GM12878 (cell line): ENCODE measurements around the gene SLC4A8. TPM values are rescaled to one million over a fixed set of nuclear protein-coding genes. Genes with fewer than 3 reads are reported as not detected.

ENCODE experiments used
- ATAC-seq: fragments of 200-7000 bp; cut with Tn5 transposase; 3 replicates; pipeline ENCODE4 v1.9.1; 2020; ENCODE audit warnings: mild to moderate bottlenecking, moderate library complexity
- BruUV-seq: library from RNA; stranded (reverse); fragments of 400-500 nt; replicated peaks from 2 replicates; lab custom pipeline; 2021; lab: Mats Ljungman, UMichigan
- CTCF ChIA-PET: fragments of 300-600 bp; sonication (Branson Sonifier 250); formaldehyde crosslinking; extraction: SDS; loops from one replicate; lab custom pipeline; 2021; ENCODE audit warnings: inconsistent platforms; lab: Yijun Ruan, JAX
- POLR2A ChIA-PET: fragments of 350-600 bp; formaldehyde crosslinking; extraction: SDS; loops from one replicate; lab custom pipeline; 2021; ENCODE audit warnings: inconsistent platforms; lab: Charles Lee
- RAD21 ChIA-PET: fragments of 300-600 bp; sonication (Branson Sonifier 250); formaldehyde crosslinking; loops from one replicate; lab custom pipeline; 2023; ENCODE audit warnings: antibody characterized with exemption; ENCODE audit not compliant: unreplicated experiment; lab: Charles Lee
- SMC1A ChIA-PET: fragments of 300-600 bp; sonication (Branson Sonifier 250); formaldehyde crosslinking; loops from one replicate; lab custom pipeline; 2023; ENCODE audit not compliant: unreplicated experiment, uncharacterized antibody; lab: Charles Lee
- DNase-seq: peaks from one replicate; pipeline ENCODE4 v3.0.0-alpha.2; 2011; ENCODE audit warnings: low read depth, low spot score
- FAIRE-seq: peaks from 3 replicates; lab custom pipeline; 2011; peaks lifted over from hg19 to GRCh38; lab: Jason Lieb, UNC
- H2AFZ ChIP-seq: 2 replicates; pipeline ENCODE4 v1.6.0; 2011; ENCODE audit warnings: low read depth, low read length, control low read depth; ENCODE audit not compliant: control insufficient read depth
- H3K27ac ChIP-seq: 2 replicates; pipeline ENCODE4 v1.5.1; 2011; ENCODE audit warnings: control low read depth; ENCODE audit not compliant: control insufficient read depth, insufficient read depth
- H3K27me3 ChIP-seq, 2 experiments: replicated peaks in 1 of 2; 2 replicates each; pipeline versions ENCODE4 v1.6.0 to v1.6.1; 2011; ENCODE audit warnings: low read length in 1 of 2; ENCODE audit not compliant: control insufficient read depth in 2 of 2, insufficient read depth in 2 of 2
- H3K36me3 ChIP-seq, 2 experiments: 2 replicates each; pipeline ENCODE4 v1.5.1; 2011; ENCODE audit warnings: low read length in 1 of 2; ENCODE audit not compliant: control insufficient read depth in 2 of 2, insufficient read depth in 2 of 2
- H3K4me1 ChIP-seq: 2 replicates; pipeline ENCODE4 v1.6.1; 2011; ENCODE audit warnings: mild to moderate bottlenecking, low read length, moderate library complexity, mixed read lengths; ENCODE audit not compliant: control insufficient read depth, insufficient read depth
- H3K4me2 ChIP-seq: 2 replicates; pipeline ENCODE4 v1.6.0; 2011; ENCODE audit warnings: control low read depth; ENCODE audit not compliant: control insufficient read depth, insufficient read depth
- H3K4me3 ChIP-seq: fragments of 200-600 bp; sonication (generic); 2 replicates; pipeline ENCODE4 v1.5.1; 2016
- H3K79me2 ChIP-seq: 2 replicates; pipeline ENCODE4 v1.6.0; 2011; ENCODE audit warnings: low read length; ENCODE audit not compliant: control insufficient read depth, insufficient read depth
- H3K9ac ChIP-seq: 2 replicates; pipeline ENCODE4 v1.8.0; 2011; ENCODE audit warnings: low read length, control low read depth, mixed read lengths; ENCODE audit not compliant: control insufficient read depth, insufficient read depth
- H3K9me3 ChIP-seq: replicated peaks from 3 replicates; pipeline ENCODE4 v1.5.1; 2011; ENCODE audit warnings: mild to moderate bottlenecking, low read length; ENCODE audit not compliant: control insufficient read depth, insufficient read depth
- H4K20me1 ChIP-seq: 2 replicates; pipeline ENCODE4 v1.6.0; 2011; ENCODE audit not compliant: control insufficient read depth, insufficient read depth
- CTCF ChIP-seq, 3 experiments: IDR thresholded peaks in 2 of 3; conservative IDR thresholded peaks in 1 of 3; 2 replicates each; pipeline ENCODE4 v1.5.1; 2011; ENCODE audit warnings: low read depth in 3 of 3, low read length in 3 of 3, mild to moderate bottlenecking in 3 of 3, control low read depth in 2 of 3, moderate library complexity in 2 of 3, inconsistent platforms in 1 of 3, mixed read lengths in 1 of 3; ENCODE audit not compliant: control insufficient read depth in 2 of 3, insufficient read depth in 1 of 3; ENCODE audit errors: extremely low read depth in 1 of 3
- FOXM1 ChIP-seq: IDR thresholded peaks from 2 replicates; pipeline ENCODE4 v1.6.1; 2012; ENCODE audit warnings: low read depth, mild to moderate bottlenecking, inconsistent platforms, low read length, moderate library complexity
- GABPA ChIP-seq: IDR thresholded peaks from 2 replicates; pipeline ENCODE4 v1.6.1; 2014; ENCODE audit warnings: antibody characterized with exemption, low read depth, mild to moderate bottlenecking, inconsistent platforms
- JUND ChIP-seq: IDR thresholded peaks from 2 replicates; pipeline ENCODE4 v1.6.1; 2012; ENCODE audit warnings: low read depth, mild to moderate bottlenecking, low read length, improper control_type of control experiment, moderate library complexity
- RAD21 ChIP-seq: IDR thresholded peaks from 2 replicates; pipeline ENCODE4 v1.6.1; 2011; ENCODE audit warnings: mild to moderate bottlenecking, low read depth, low read length, moderate library complexity; ENCODE audit not compliant: insufficient read depth
- SMAD1 ChIP-seq: fragments of 450-650 bp; IDR thresholded peaks from 2 replicates; pipeline ENCODE4 v1.6.1; 2018; ENCODE audit warnings: mild to moderate bottlenecking, low read depth; ENCODE audit not compliant: partially characterized antibody
- SMC3 ChIP-seq: IDR thresholded peaks from 2 replicates; pipeline ENCODE4 v1.6.1; 2011; ENCODE audit warnings: low read length, improper control_type of control experiment, borderline replicate concordance
- TCF12 ChIP-seq: IDR thresholded peaks from 2 replicates; pipeline ENCODE4 v1.6.1; 2011; ENCODE audit warnings: low read depth, mild to moderate bottlenecking, low read length
- YY1 ChIP-seq: IDR thresholded peaks from 2 replicates; pipeline ENCODE4 v1.6.1; 2011; ENCODE audit warnings: low read depth, mild to moderate bottlenecking, low read length
- WGBS: methylation state at CpG from one replicate; pipeline ENCODE4 v1.1.6; 2016; ENCODE audit warnings: low lambda C conversion rate; ENCODE audit not compliant: insufficient replicate concordance, insufficient coverage; ENCODE audit errors: missing lambda C conversion rate; 5-methylcytosine and 5-hydroxymethylcytosine counted together
- in situ Hi-C: fragments of 300-500 bp; cut with MboI; formaldehyde crosslinking; loops from 9 replicates; pipeline ENCODE4 v1.14.3; 2018; ENCODE audit warnings: mixed read lengths
- intact Hi-C: fragments of 100-400 bp; cut with micrococcal nuclease; formaldehyde crosslinking; loops from one replicate; pipeline ENCODE4 v1.14.2; 2022; ENCODE audit not compliant: unreplicated experiment
- polyA plus RNA-seq, 11 experiments: library from polyadenylated mRNA; depleted of rRNA in 4 of 11; unstranded in 6 of 11; stranded (reverse) in 5 of 11; fragments of >200 nt; fragmentation: Nextera tagmentation in 4 of 11; fragmentation: Illumina TruSeq in 1 of 11; extraction: Ambion mirVana in 4 of 11; extraction: Trizol in 1 of 11; gene quantifications; 1 replicate in 1 of 11; 2 replicates in 10 of 11; pipeline versions ENCODE4 v1.2.1 to v1.2.3, GENCODE V29; 2011 to 2016; ENCODE audit warnings: inconsistent platforms in 2 of 11, missing spikeins in 2 of 11, low read depth in 1 of 11
- total RNA-seq, 4 experiments: library from RNA; depleted of rRNA in 3 of 4; stranded (reverse); fragments of >200 nt in 3 of 4; fragmentation: Illumina TruSeq in 1 of 4; extraction: Trizol in 1 of 4; gene quantifications; 2 replicates each; pipeline versions ENCODE4 v1.2.1 to v1.2.3, GENCODE V29; 2013 to 2021

Gene SLC4A8
- total and polyA plus RNA-seq, 10 of the 15 experiments (the other 5 are each of a cell fraction or from before 2014, with no cell fraction given), result 1.4 to 7.7 (median 3.7) TPM

GRCh38 chr12:51531978-51532497, 107.4 kb downstream of the SLC4A8 start:
- no peaks in the 10 kb centered on the region for H4K20me1 ChIP-seq
- under 1% methylated on average over 11 of the region's 11 CpGs for WGBS
- ChIA-PET RAD21 (interaction anchor here (0.6 to 4.8 kb wide), 10 partner anchors 9 to 197 kb away, joined by 3 to 52 read pairs (median 3); no protein-coding TSS in a partner anchor), SMC1A (interaction anchor here (0.6 to 4.6 kb wide), 10 partner anchors 10 to 303 kb away, joined by 3 to 57 read pairs (median 4); partner anchors contain the start of gene SLC4A8), POLR2A (no interaction called here), CTCF (interaction anchor here (0.6 to 5.1 kb wide), 20 partner anchors 9 to 767 kb away, joined by 3 to 183 read pairs (median 4); partner anchors contain the start of gene SLC4A8)
- in situ Hi-C loops, result no loop called here
- no peak overlapping the region for H3K27ac ChIP-seq
- TF ChIP-seq JUND (no peak), SMAD1 (no peak), YY1 (peak; percentile 61; the same call in 1 of the 2 replicates), SMC3 (peak; percentile 93), CTCF (IDR thresholded peaks at IDR 0.05 in 2 of 3, conservative IDR thresholded peaks at IDR 0.05 in 1 of 3; ENCODE audit: control insufficient read depth in 2 of 3, extremely low read depth in 1 of 3, insufficient read depth in 1 of 3, low read depth in 3 of 3, low read length in 3 of 3) (peak; percentile 88 to 94 (median 93); a peak in 5 of 6 replicates), FOXM1 (peak; percentile 40; the same call in 1 of the 2 replicates), RAD21 (peak; percentile 99), GABPA (no peak), TCF12 (0 out of 2 replicates have a peak, but pooled peaks have one; percentile 1)
- no peaks in the 10 kb centered on the region for H3K9me3 ChIP-seq
- peaks cover 0 to 2% of the 10 kb centered on the region in 2 experiments; a peak in 1 of 4 replicates for H3K27me3 ChIP-seq
- H3K9ac ChIP-seq, result no peak overlapping the region
- no peaks in the 10 kb centered on the region for H3K79me2 ChIP-seq
- DNase-seq (peak; percentile 24), FAIRE-seq (peak; percentile 96), ATAC-seq (peak; percentile 98)
- peak overlapping the region; percentile 30 for H2AFZ ChIP-seq
- intact Hi-C loops, result loop anchor here (1.0 to 10.0 kb wide), 2 partner anchors 111 to 343 kb away; no protein-coding TSS in a partner anchor
- no peaks in the 10 kb centered on the region for H3K36me3 ChIP-seq
- H3K4me1 ChIP-seq, result no peaks in the 10 kb centered on the region
- no peak overlapping the region; the same call in 1 of the 2 replicates for H3K4me2 ChIP-seq
- no TSS peak for BruUV-seq
- no peak overlapping the region for H3K4me3 ChIP-seq
